ENCODE data around the gene MAP2K7. TPM values are rescaled to one million over a fixed set of nuclear protein-coding genes. Genes with fewer than 3 reads are reported as not detected.

Gene MAP2K7
- total RNA-seq, 1 experiment from 2014 or later = 37.4 TPM

- H3K4me3 Mint-ChIP-seq (ENCODE audit: unreplicated experiment) = peak overlapping the region; percentile 44
- peak overlapping the region; percentile 73 for H3K27ac Mint-ChIP-seq (ENCODE audit: unreplicated experiment)
- TF ChIP-seq CTCF (IDR thresholded peaks at IDR 0.05; ENCODE audit: insufficient read depth in 1 of 2, low read depth in 1 of 2, low read length in 1 of 2, severe bottlenecking in 1 of 2, unreplicated experiment in 1 of 2) = no peak
- CTCF ChIA-PET = interaction anchor here (1.8 kb wide), 1 partner anchor 10 kb away, joined by 4 read pairs; no protein-coding TSS in a partner anchor
- no peaks in the 10 kb centered on the region for H3K27me3 ChIP-seq (replicated peaks; ENCODE audit: control insufficient read depth, insufficient read depth, low read length)
- no peaks in the 10 kb centered on the region for H3K9me3 ChIP-seq
- peaks cover 16% of the 10 kb centered on the region for H3K4me1 ChIP-seq
- no peaks in the 10 kb centered on the region for H3K9me3 Mint-ChIP-seq (ENCODE audit: unreplicated experiment)
- no peak for DNase-seq
- H3K27me3 Mint-ChIP-seq (ENCODE audit: insufficient read depth, unreplicated experiment) = no peaks in the 10 kb centered on the region
- H3K4me1 Mint-ChIP-seq (ENCODE audit: low read depth, unreplicated experiment) = peaks cover 10% of the 10 kb centered on the region
- BruUV-seq (replicated peaks) = no TSS peak
- H3K4me3 ChIP-seq (ENCODE audit: low read depth, low read length) = no peak overlapping the region
- POLR2A ChIA-PET = no interaction called here
- H3K36me3 Mint-ChIP-seq (ENCODE audit: insufficient read depth, unreplicated experiment) = peaks cover 69% of the 10 kb centered on the region
- intact Hi-C loops (cut with micrococcal nuclease; ENCODE audit: unreplicated experiment) = no loop called here
- no peaks in the 10 kb centered on the region; the same call in 1 of the 2 replicates for H3K36me3 ChIP-seq (ENCODE audit: control insufficient read depth, insufficient read depth, low read length)
Observed at GRCh38 chr19:7927605-7928333, 24.1 kb downstream of the MAP2K7 start.

- intact Hi-C loops (cut with micrococcal nuclease; ENCODE audit: unreplicated experiment) = no loop called here
- CTCF ChIA-PET = interaction anchor here (0.6 to 2.0 kb wide), 2 partner anchors 16 kb away, joined by 3 to 27 read pairs; partner anchors contain the start of gene TIMM44
- H3K9me3 Mint-ChIP-seq (ENCODE audit: unreplicated experiment) = no peaks in the 10 kb centered on the region
- H3K27ac Mint-ChIP-seq (ENCODE audit: unreplicated experiment) = peak overlapping the region; percentile 73
- H3K27me3 ChIP-seq (replicated peaks; ENCODE audit: control insufficient read depth, insufficient read depth, low read length) = no peaks in the 10 kb centered on the region
- H3K27me3 Mint-ChIP-seq (ENCODE audit: insufficient read depth, unreplicated experiment) = no peaks in the 10 kb centered on the region
- H3K9me3 ChIP-seq = no peaks in the 10 kb centered on the region
- H3K4me1 ChIP-seq = peaks cover 16% of the 10 kb centered on the region
- no peak for TF ChIP-seq CTCF (IDR thresholded peaks at IDR 0.05; ENCODE audit: insufficient read depth in 1 of 2, low read depth in 1 of 2, low read length in 1 of 2, severe bottlenecking in 1 of 2, unreplicated experiment in 1 of 2)
- peaks cover 72% of the 10 kb centered on the region for H3K36me3 Mint-ChIP-seq (ENCODE audit: insufficient read depth, unreplicated experiment)
- POLR2A ChIA-PET = interaction anchor here (1.4 kb wide), 1 partner anchor 15 kb away, joined by 15 read pairs; the partner anchor contains the start of gene TIMM44
- H3K4me1 Mint-ChIP-seq (ENCODE audit: low read depth, unreplicated experiment) = peaks cover 10% of the 10 kb centered on the region
- no peak overlapping the region for H3K4me3 ChIP-seq (ENCODE audit: low read depth, low read length)
- H3K4me3 Mint-ChIP-seq (ENCODE audit: unreplicated experiment) = no peak overlapping the region
- peaks cover under 1% of the 10 kb centered on the region; the same call in 1 of the 2 replicates for H3K36me3 ChIP-seq (ENCODE audit: control insufficient read depth, insufficient read depth, low read length)
- no TSS peak for BruUV-seq (replicated peaks)
- DNase-seq = no peak
Observed at GRCh38 chr19:7928334-7928706, 24.6 kb downstream of the MAP2K7 start.

- no TSS peak for BruUV-seq (replicated peaks)
Observed at GRCh38 chr19:7928741-7929701, 25.3 kb downstream of the MAP2K7 start.

More at GRCh38 chr19:7928741-7929701, 25.3 kb downstream of the MAP2K7 start:
- intact Hi-C loops (cut with micrococcal nuclease; ENCODE audit: unreplicated experiment) = no loop called here
- Mint-ChIP-seq H3K27me3 (ENCODE audit: insufficient read depth, unreplicated experiment) (no peaks in the 10 kb centered on the region), H3K9me3 (ENCODE audit: unreplicated experiment) (no peaks in the 10 kb centered on the region), H3K4me1 (ENCODE audit: low read depth, unreplicated experiment) (peaks cover 10% of the 10 kb centered on the region), H3K36me3 (ENCODE audit: insufficient read depth, unreplicated experiment) (peaks cover 73% of the 10 kb centered on the region), H3K27ac (ENCODE audit: unreplicated experiment) (peak overlapping the region; percentile 73), H3K4me3 (ENCODE audit: unreplicated experiment) (peak overlapping the region; percentile 3)
- ChIA-PET POLR2A (interaction anchor here (0.5 to 1.4 kb wide), 4 partner anchors 9 to 350 kb away, joined by 3 to 15 read pairs (median 14); partner anchors contain the start of genes SNAPC2 and TIMM44), CTCF (interaction anchor here (0.6 to 2.5 kb wide), 8 partner anchors 8 to 100 kb away, joined by 3 to 27 read pairs (median 3); partner anchors contain the start of genes SNAPC2 and TIMM44)
- TF ChIP-seq CTCF (IDR thresholded peaks at IDR 0.05; ENCODE audit: insufficient read depth in 1 of 2, low read depth in 1 of 2, low read length in 1 of 2, severe bottlenecking in 1 of 2, unreplicated experiment in 1 of 2) = peak; percentile 59 to 69
- H3K4me3 ChIP-seq (ENCODE audit: low read depth, low read length) = no peak overlapping the region
- peaks cover 16% of the 10 kb centered on the region for H3K4me1 ChIP-seq
- peaks cover 1% of the 10 kb centered on the region; the same call in 1 of the 2 replicates for H3K36me3 ChIP-seq (ENCODE audit: control insufficient read depth, insufficient read depth, low read length)
- H3K27me3 ChIP-seq (replicated peaks; ENCODE audit: control insufficient read depth, insufficient read depth, low read length) = no peaks in the 10 kb centered on the region
- H3K9me3 ChIP-seq = no peaks in the 10 kb centered on the region
- peak in 1 of 2 experiments; percentile 81 for DNase-seq
